Measurements from ENCODE around the gene F2R.
"Not testable (repeated sequence)": the region's sequence is repeated elsewhere in the genome, so short reads cannot be mapped to it uniquely, and the experiment has no call there.

Gene F2R

GRCh38 chr5:76715486-76715735 lies 515 bp upstream of the F2R start:
- peak; percentile 68 for DNase-seq
- in situ Hi-C loops (cut with MboI; ENCODE audit: low pct_unique_long_range_greater_than_20kb, low sequenced_read_pairs), result no loop called here

GRCh38 chr5:76716456-76717157 lies 681 bp downstream of the F2R start:
- in situ Hi-C loops (cut with MboI; ENCODE audit: low pct_unique_long_range_greater_than_20kb, low sequenced_read_pairs), result no loop called here
- DNase-seq, result peak; percentile 62

DNA sequence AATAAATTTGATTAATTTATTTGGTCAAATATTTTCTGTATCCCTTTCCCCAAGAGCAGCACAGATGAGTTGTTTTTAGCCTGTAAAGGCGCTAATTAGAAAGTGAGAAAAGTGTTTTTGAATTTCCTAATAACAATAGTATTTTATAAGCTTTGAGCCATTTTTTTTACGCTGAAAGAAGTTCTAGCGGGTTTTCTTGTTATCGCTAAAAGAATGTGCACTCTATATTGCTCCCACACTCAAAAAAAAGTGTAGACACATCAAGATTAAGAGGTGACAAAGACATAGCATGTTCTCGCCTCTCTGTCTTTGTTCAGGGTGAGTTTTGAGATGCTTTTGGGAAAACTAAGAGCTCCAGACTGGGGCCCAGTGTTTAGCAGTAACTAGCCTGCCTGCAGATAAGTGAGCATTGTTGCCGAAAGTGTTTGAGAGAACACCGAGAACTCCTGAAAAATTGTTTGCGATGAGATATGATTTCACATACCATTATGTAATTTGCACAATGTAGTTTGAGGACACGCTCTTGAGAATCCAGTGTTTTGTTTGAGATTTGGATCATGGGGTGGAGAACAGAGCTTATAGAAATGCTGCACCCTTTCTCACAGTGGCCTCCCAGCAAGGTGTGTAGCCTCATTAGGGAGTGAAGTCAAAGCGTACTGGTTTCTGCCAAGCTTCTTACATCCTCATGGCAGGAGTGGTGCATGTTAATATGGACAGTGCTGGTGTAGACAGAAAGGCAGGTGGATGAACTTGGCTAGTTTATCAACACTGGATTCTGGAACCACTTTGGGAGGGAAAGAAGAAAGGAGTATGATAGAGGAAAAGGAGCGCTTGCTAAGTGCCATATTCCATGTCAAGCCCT lies 1.5 kb downstream of the F2R start:
- no peak for DNase-seq
- in situ Hi-C loops (cut with MboI; ENCODE audit: low pct_unique_long_range_greater_than_20kb, low sequenced_read_pairs), result no loop called here

GRCh38 chr5:76718381-76718832 lies 2.5 kb downstream of the F2R start:
- in situ Hi-C loops (cut with MboI; ENCODE audit: low pct_unique_long_range_greater_than_20kb, low sequenced_read_pairs), result no loop called here
- no peak for DNase-seq

GRCh38 chr5:76718880-76719279 lies 3.0 kb downstream of the F2R start:
- DNase-seq, result no peak
- in situ Hi-C loops (cut with MboI; ENCODE audit: low pct_unique_long_range_greater_than_20kb, low sequenced_read_pairs), result no loop called here

GRCh38 chr5:76720988-76721569 lies 5.2 kb downstream of the F2R start:
- DNase-seq, result peak; percentile 50
- in situ Hi-C loops (cut with MboI; ENCODE audit: low pct_unique_long_range_greater_than_20kb, low sequenced_read_pairs), result no loop called here

DNA sequence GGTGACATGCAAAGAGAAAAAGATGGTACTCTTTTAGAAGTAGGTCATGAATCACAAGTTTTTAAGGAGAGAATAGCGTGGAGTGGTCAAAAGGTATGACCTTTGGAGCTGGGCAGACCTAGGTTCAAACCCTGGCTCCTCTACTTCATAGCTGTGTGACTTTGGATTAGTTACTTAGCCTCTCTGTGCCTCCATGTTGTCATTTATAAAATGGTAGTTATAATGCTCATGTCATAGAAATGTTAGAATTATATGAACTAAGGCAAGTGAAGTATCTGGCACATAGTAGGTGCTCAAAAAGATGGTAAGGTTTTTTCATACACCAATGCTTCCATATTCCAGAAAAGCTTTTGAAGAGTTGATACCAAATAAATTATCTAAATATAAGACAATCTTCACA lies 7.3 kb downstream of the F2R start:
- in situ Hi-C loops (cut with MboI; ENCODE audit: low pct_unique_long_range_greater_than_20kb, low sequenced_read_pairs), result no loop called here
- no peak for DNase-seq

- in situ Hi-C loops (cut with MboI; ENCODE audit: low pct_unique_long_range_greater_than_20kb, low sequenced_read_pairs), result no loop called here
- no peak for DNase-seq
Observed at GRCh38 chr5:76723906-76724305, 8.0 kb downstream of the F2R start.

DNA sequence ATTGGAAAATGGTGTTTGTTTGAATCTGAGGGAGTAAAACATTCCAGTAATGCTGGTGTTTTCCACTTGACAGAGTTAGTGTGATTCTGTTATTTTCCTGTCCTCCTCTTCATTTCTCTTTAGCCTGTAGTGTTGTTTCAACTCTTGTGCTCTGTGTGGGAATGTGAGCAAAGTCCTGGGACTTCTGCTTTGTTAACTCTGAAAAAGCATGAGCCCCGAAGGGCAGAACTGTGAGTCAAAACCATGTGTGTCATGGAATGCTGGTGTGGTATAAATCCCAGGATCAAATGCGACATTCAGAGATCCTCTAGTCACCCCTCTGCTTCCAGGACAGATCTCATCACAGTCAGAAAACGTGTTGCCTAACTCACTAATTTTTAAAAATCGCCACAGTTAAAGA lies 8.9 kb downstream of the F2R start:
- no peak for DNase-seq
- in situ Hi-C loops (cut with MboI; ENCODE audit: low pct_unique_long_range_greater_than_20kb, low sequenced_read_pairs), result no loop called here

- in situ Hi-C loops (cut with MboI; ENCODE audit: low pct_unique_long_range_greater_than_20kb, low sequenced_read_pairs), result no loop called here
- no peak for DNase-seq
Observed at GRCh38 chr5:76728965-76729364, 13.0 kb downstream of the F2R start.

- in situ Hi-C loops (cut with MboI; ENCODE audit: low pct_unique_long_range_greater_than_20kb, low sequenced_read_pairs), result no loop called here
- no peak for DNase-seq
Observed at GRCh38 chr5:76729373-76730290, 13.7 kb downstream of the F2R start.

DNA sequence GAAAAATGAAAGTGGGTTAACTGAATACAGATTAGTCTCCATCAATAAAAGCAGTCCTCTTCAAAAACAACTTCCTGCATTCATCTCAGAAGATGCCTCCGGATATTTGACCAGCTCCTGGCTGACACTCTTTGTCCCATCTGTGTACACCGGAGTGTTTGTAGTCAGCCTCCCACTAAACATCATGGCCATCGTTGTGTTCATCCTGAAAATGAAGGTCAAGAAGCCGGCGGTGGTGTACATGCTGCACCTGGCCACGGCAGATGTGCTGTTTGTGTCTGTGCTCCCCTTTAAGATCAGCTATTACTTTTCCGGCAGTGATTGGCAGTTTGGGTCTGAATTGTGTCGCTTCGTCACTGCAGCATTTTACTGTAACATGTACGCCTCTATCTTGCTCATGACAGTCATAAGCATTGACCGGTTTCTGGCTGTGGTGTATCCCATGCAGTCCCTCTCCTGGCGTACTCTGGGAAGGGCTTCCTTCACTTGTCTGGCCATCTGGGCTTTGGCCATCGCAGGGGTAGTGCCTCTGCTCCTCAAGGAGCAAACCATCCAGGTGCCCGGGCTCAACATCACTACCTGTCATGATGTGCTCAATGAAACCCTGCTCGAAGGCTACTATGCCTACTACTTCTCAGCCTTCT lies 16.6 kb downstream of the F2R start:
- in situ Hi-C loops (cut with MboI; ENCODE audit: low pct_unique_long_range_greater_than_20kb, low sequenced_read_pairs), result no loop called here
- no peak for DNase-seq

DNA sequence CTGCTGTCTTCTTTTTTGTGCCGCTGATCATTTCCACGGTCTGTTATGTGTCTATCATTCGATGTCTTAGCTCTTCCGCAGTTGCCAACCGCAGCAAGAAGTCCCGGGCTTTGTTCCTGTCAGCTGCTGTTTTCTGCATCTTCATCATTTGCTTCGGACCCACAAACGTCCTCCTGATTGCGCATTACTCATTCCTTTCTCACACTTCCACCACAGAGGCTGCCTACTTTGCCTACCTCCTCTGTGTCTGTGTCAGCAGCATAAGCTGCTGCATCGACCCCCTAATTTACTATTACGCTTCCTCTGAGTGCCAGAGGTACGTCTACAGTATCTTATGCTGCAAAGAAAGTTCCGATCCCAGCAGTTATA lies 17.1 kb downstream of the F2R start:
- DNase-seq, result no peak
- in situ Hi-C loops (cut with MboI; ENCODE audit: low pct_unique_long_range_greater_than_20kb, low sequenced_read_pairs), result no loop called here

- DNase-seq, result no peak
- in situ Hi-C loops (cut with MboI; ENCODE audit: low pct_unique_long_range_greater_than_20kb, low sequenced_read_pairs), result no loop called here
Observed at GRCh38 chr5:76735762-76736545, 20.0 kb downstream of the F2R start.

DNA sequence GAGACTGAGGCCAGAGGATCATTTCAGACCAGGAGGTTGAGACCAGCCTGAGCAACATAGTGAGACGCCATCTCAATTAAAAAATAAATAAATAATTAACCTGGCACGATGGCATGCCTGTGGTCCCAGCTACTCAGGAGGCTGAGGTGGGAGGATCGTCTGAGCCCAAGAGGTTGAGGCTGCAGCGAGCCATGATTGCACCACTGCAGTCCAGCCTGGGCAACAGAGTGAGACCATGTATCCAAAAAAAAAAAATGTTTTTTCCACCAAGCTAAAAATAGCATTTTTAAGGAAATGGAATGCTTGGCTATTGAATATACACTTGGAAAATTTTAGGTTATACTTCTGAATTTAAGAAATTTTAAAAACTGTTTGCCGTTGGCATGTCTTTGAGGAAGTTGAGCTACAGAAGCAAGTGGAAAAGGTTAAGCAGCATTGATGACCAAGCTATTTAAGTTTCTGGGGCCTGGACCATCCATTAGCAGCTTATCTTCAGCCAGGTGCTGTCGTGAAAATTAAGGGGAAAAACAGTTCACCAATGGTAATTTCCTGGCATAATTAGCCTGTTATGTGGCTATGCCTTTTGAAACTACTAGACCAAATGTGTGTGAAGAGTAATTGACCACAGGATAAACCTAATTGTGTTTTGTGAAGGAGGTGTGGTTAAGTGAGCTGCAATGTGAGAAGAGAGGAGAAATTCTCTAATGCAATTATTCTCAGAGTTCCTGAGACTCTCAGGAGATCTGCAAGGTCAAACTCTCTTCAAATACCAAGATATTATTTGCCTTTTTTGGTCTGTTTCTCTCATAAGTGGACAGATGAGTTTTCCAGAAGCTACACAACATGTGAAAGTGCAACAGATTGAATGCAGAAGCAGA lies 21.0 kb downstream of the F2R start:
- in situ Hi-C loops (cut with MboI; ENCODE audit: low pct_unique_long_range_greater_than_20kb, low sequenced_read_pairs), result no loop called here
- peak; percentile 52 for DNase-seq

DNA sequence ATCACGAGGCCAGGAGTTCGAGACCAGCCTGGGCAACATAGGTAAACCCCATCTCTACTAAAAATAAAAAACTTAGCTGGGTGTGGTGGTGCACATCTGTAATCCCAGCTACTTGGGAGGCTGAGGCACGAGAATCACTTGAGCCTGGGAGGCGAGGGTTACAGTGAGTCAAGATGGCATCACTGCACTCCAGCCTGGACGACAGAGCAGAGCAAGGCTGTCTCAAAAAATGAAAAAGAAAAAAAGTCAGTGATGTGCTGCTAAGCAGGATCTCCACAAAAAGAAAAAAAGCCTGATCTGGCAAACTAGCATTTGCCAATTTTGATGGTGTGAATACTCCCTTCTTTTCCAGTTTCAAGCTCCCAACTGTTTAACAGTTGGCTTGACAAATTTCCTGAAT lies 21.9 kb downstream of the F2R start:
- DNase-seq, result no peak
- in situ Hi-C loops (cut with MboI; ENCODE audit: low pct_unique_long_range_greater_than_20kb, low sequenced_read_pairs), result no loop called here

GRCh38 chr5:76741506-76741905 lies 25.6 kb downstream of the F2R start:
- DNase-seq; in situ Hi-C loops (cut with MboI; ENCODE audit: low pct_unique_long_range_greater_than_20kb, low sequenced_read_pairs): not testable (repeated sequence)
